Stimulated activated CD8-positive, alpha-beta memory T cell treated with anti-CD3 and anti-CD28 coated beads, Interleukin-15, amount 100 ng/mL, for 48 hours (primary cell): ENCODE results near the gene HRH2.
A peak's percentile ranks its signal among the peaks of the same experiment; 100 is the strongest.
"Not testable (repeated sequence)": the region's sequence is repeated elsewhere in the genome, so short reads cannot be mapped to it uniquely, and the experiment has no call there.

Experiments used
- DNase-seq, 2 donors: peaks; one replicate each; pipeline ENCODE4 v3.0.0-alpha.2; 2020; ENCODE audit warnings: low read depth in 2 of 2

HRH2 gene

GRCh38 chr5:175646251-175646650 lies 11.6 kb upstream of the HRH2 start:
- no peak for DNase-seq

- no peak for DNase-seq
Measured at GRCh38 chr5:175649967-175650366, 7.9 kb upstream of the HRH2 start.

- not testable (repeated sequence) for DNase-seq
Measured at GRCh38 chr5:175650430-175651205, 7.3 kb upstream of the HRH2 start.

- peak; percentile 68 to 76 for DNase-seq
Measured at GRCh38 chr5:175652741-175653663, 4.9 kb upstream of the HRH2 start.

GRCh38 chr5:175653763-175654162 lies 4.1 kb upstream of the HRH2 start:
- DNase-seq = no peak

GRCh38 chr5:175654339-175654738 lies 3.5 kb upstream of the HRH2 start:
- no peak for DNase-seq

GRCh38 chr5:175654807-175655206 lies 3.1 kb upstream of the HRH2 start:
- peak in 1 of 2 donors; percentile 25 for DNase-seq

- no peak for DNase-seq
Measured at GRCh38 chr5:175655411-175655810, 2.5 kb upstream of the HRH2 start.

GRCh38 chr5:175656966-175657365 lies 905 bp upstream of the HRH2 start:
- no peak for DNase-seq

- DNase-seq = no peak
Measured at GRCh38 chr5:175658299-175659145, 651 bp downstream of the HRH2 start.

- no peak for DNase-seq
Measured at GRCh38 chr5:175659546-175660253, 1.8 kb downstream of the HRH2 start.

GRCh38 chr5:175663186-175664184 lies 5.6 kb downstream of the HRH2 start:
- DNase-seq = no peak

- DNase-seq = no peak
Measured at GRCh38 chr5:175664723-175665122, 6.9 kb downstream of the HRH2 start.

- DNase-seq = no peak
Measured at GRCh38 chr5:175666216-175666615, 8.3 kb downstream of the HRH2 start.

- DNase-seq = no peak
Measured at GRCh38 chr5:175668006-175668405, 10.1 kb downstream of the HRH2 start.

- no peak for DNase-seq
Measured at GRCh38 chr5:175670372-175670771, 12.5 kb downstream of the HRH2 start.

GRCh38 chr5:175671013-175671412 lies 13.1 kb downstream of the HRH2 start:
- DNase-seq = no peak

- DNase-seq = no peak
Measured at GRCh38 chr5:175672976-175673648, 15.2 kb downstream of the HRH2 start.

GRCh38 chr5:175674731-175675346 lies 17.0 kb downstream of the HRH2 start:
- DNase-seq = no peak
